Stimulated activated CD4-positive, alpha-beta T cell treated with anti-CD3 and anti-CD28 coated beads, Interleukin-15, amount 100 ng/mL, for 1 hour (primary cell): ENCODE data around the gene DPP9.

ENCODE experiments used
- DNase-seq, 2 donors: peaks; one replicate each; pipeline ENCODE4 v3.0.0-alpha.2; 2020; ENCODE audit warnings: low read depth in 1 of 2, low spot score in 1 of 2

DPP9 gene

DNA sequence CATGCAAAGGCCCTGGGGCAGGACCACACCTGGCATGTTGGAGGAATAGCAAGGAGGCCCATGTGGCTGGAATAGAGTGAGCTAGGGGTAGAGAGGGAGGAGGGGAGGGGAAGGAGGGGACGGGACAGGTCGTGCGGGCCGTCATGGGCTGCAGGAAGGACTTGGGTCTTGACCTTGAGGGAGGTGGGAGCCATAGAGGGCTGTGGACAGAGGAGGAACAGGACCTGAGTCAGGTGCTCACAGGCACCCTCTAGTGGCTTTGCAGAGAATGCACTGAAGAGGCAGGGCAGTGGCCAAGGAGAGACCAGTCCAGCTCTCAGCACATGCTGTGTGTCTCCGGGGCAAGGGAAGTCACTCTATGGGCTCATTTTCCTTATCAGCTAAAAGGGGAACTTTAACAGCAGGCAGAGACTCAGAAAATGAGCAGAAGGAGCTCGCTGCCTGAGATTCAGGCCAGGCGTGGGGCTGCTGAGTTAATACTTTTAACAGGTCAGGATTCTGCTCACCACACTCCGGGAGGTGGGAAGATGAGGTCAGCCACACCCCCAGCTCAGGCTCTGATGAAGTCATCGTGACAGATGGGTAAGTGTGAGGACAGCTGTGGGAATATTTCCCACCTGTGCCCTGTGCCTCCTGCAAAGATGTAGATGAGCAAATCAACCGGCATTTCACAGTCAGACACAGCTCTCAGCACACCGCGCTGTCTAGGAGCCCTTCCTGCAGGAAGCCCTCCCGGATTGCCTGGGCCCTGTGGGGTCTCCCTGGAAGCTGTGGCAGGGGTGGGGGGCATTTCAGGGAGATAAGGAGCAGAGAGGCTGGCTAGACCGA is 90.3 kb downstream of the DPP9 start:
- no peak for DNase-seq
